ENCODE data around the gene OSBPL2. TPM values are rescaled to one million over a fixed set of nuclear protein-coding genes. Genes with fewer than 3 reads are reported as not detected.

The OSBPL2 gene
- total and polyA plus RNA-seq, 2 donors (not counting 3 experiments of a cell fraction or from before 2014, with no cell fraction given): 13.1 to 33.0 TPM

DNA sequence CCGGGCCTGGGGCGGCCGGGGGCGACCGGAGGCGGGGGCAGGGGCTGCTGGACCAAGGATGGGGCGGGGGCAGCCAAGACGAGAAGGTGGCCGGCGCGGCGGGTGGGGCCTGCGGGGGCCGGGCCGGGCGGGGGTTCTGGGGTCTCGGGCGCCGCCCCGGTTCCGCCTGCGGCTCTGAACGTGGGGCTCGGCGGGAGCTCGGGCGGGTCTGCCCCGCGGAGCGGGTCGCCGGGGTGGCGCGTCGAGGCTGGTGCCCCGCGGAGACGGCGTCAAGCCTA is 64.7 kb downstream of the OSBPL2 start:
- FAIRE-seq: no peak
- Histone ChIP-seq H3K36me3 (ENCODE audit: control insufficient read depth in 2 of 2, extremely low read depth in 1 of 2, insufficient read depth in 2 of 2, low read length in 2 of 2) (peaks cover 18 to 29% of the 10 kb centered on the region in 2 experiments), H3K79me2 (ENCODE audit: control insufficient read depth, insufficient read depth, low read length) (peaks cover 41% of the 10 kb centered on the region), H3K4me2 (ENCODE audit: insufficient read depth, low read length) (no peak overlapping the region), H4K20me1 (replicated peaks; ENCODE audit: control insufficient read depth, extremely low read depth, insufficient read depth, low read length) (no peaks in the 10 kb centered on the region), H3K9me1 (replicated peaks; ENCODE audit: control insufficient read depth, extremely low read depth, insufficient read depth, low read length) (no peaks in the 10 kb centered on the region), H3K4me3 (replicated peaks in 1 of 3; ENCODE audit: insufficient read depth in 1 of 3, low read depth in 1 of 3, low read length in 3 of 3) (peak overlapping the region; percentile 5 to 95 (median 50)), H3K27me3 (ENCODE audit: control insufficient read depth in 2 of 2, insufficient read depth in 2 of 2, low read length in 2 of 2) (no peaks in the 10 kb centered on the region), H3K27ac (ENCODE audit: insufficient read depth, low read depth, low read length) (peak overlapping the region; percentile 61), H2AFZ (ENCODE audit: low read depth, low read length) (no peak overlapping the region), H3K9me3 (replicated peaks; ENCODE audit: control insufficient read depth, insufficient read depth, low read length) (no peaks in the 10 kb centered on the region), H3K4me1 (ENCODE audit: control insufficient read depth, extremely low read depth, insufficient read depth, low read length) (peaks cover 21% of the 10 kb centered on the region), H3K9ac (replicated peaks; ENCODE audit: extremely low read depth, insufficient read depth, low read length) (peak overlapping the region; percentile 77)
- no peak for DNase-seq (ENCODE audit: low read depth, low spot score)
- dilution Hi-C loops (cut with MboI; ENCODE audit: extremely low pct_ligation_motif_present, low sequenced_read_pairs): no loop called here
- POLR2A ChIA-PET: no interaction called here
- CTCF ChIA-PET: interaction anchor here (1.3 to 8.1 kb wide), 4 partner anchors 61 to 80 kb away, joined by 11 to 113 read pairs (median 24); partner anchors contain the start of gene LAMA5
- BruUV-seq (replicated peaks): no TSS peak
- intact Hi-C loops (cut with micrococcal nuclease): loop anchor here (2.0 to 10.0 kb wide), 3 partner anchors 292 to 492 kb away; partner anchors contain the start of gene MRGBP
- TF ChIP-seq JUN (IDR thresholded peaks at IDR 0.05; ENCODE audit: borderline replicate concordance, insufficient read depth, insufficient read length, low read depth): no peak
- TF ChIP-seq, protein P1, sequence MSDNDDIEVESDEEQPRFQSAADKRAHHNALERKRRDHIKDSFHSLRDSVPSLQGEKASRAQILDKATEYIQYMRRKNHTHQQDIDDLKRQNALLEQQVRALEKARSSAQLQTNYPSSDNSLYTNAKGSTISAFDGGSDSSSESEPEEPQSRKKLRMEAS (IDR thresholded peaks at IDR 0.05; ENCODE audit: insufficient read depth, insufficient read length): no peak
- TF ChIP-seq POLR2AphosphoS5 (IDR thresholded peaks at IDR 0.05; ENCODE audit: insufficient read depth, low read depth, low read length): no peak
- TF ChIP-seq MYC (IDR thresholded peaks at IDR 0.05; ENCODE audit: low read depth, low read length): no peak
- TF ChIP-seq EZH2 (IDR thresholded peaks at IDR 0.05; ENCODE audit: borderline replicate concordance, low read depth, low read length, severe bottlenecking): no peak
- TF ChIP-seq POLR2A (IDR thresholded peaks at IDR 0.05; ENCODE audit: low read depth, low read length): no peak
- TF ChIP-seq FOS (IDR thresholded peaks at IDR 0.05; ENCODE audit: borderline replicate concordance, insufficient read depth, low read length): no peak

Measured in endothelial cell of umbilical vein (primary cell).